ENCODE measurements around the gene LIAS.

- TF ChIP-seq CTCF (IDR thresholded peaks at IDR 0.05; ENCODE audit: low read depth, low read length, missing input control), result no peak
- no peak for TF ChIP-seq FOXA1 (IDR thresholded peaks at IDR 0.05)
- TF ChIP-seq ZBTB33 (IDR thresholded peaks at IDR 0.05), result no peak
- TF ChIP-seq NR2F2 (IDR thresholded peaks at IDR 0.05), result no peak
- no peak for TF ChIP-seq REST (IDR thresholded peaks at IDR 0.05)
- TF ChIP-seq MAX (IDR thresholded peaks at IDR 0.05), result no peak
- no peak for TF ChIP-seq GABPA (IDR thresholded peaks at IDR 0.05 in 1 of 2, conservative IDR thresholded peaks at IDR 0.05 in 1 of 2)
- TF ChIP-seq EGR1 (IDR thresholded peaks at IDR 0.05; ENCODE audit: low read depth in 2 of 2), result no peak
- peak; percentile 12 to 28 for TF ChIP-seq RAD21 (IDR thresholded peaks at IDR 0.05)
- TF ChIP-seq JUND (IDR thresholded peaks at IDR 0.05), result peak in 1 of 2 donors; percentile 32
These were observed 7.9 kb downstream of the LIAS start for GRCh38 chr4:39466747-39467146.
